GM23338 (cell line): Measurements from ENCODE around the gene ALKAL2. TPM values are rescaled to one million over a fixed set of nuclear protein-coding genes. Genes with fewer than 3 reads are reported as not detected.
"Not testable (repeated sequence)": the region's sequence is repeated elsewhere in the genome, so short reads cannot be mapped to it uniquely, and the experiment has no call there.

ENCODE experiments used
- ATAC-seq: fragments of 200-7000 bp; cut with Tn5 transposase; 3 replicates; pipeline ENCODE4 v1.9.1; 2020
- DNase-seq: peaks from one replicate; pipeline ENCODE4 v3.0.0-alpha.2; 2015; ENCODE audit warnings: low spot score
- H2AFZ ChIP-seq: fragments of 200-600 bp; sonication (generic); 2 replicates; pipeline ENCODE4 v1.8.0; 2016; ENCODE audit warnings: antibody characterized with exemption, mild to moderate bottlenecking, moderate library complexity
- H3F3A ChIP-seq: fragments of 200-600 bp; sonication (generic); replicated peaks from 2 replicates; pipeline ENCODE4 v1.8.0; 2017; ENCODE audit warnings: antibody characterized with exemption, mixed run types, low read depth
- H3K27ac ChIP-seq: fragments of 200-600 bp; sonication (generic); 2 replicates; pipeline ENCODE4 v1.6.1; 2016; ENCODE audit warnings: low read depth
- H3K27me3 ChIP-seq: fragments of 200-600 bp; sonication (generic); 2 replicates; pipeline ENCODE4 v1.8.0; 2016; ENCODE audit warnings: mild to moderate bottlenecking, mixed run types, moderate library complexity; ENCODE audit not compliant: insufficient read depth
- H3K36me3 ChIP-seq: fragments of 200-600 bp; sonication (generic); 2 replicates; pipeline ENCODE4 v1.8.0; 2016; ENCODE audit warnings: mild to moderate bottlenecking; ENCODE audit not compliant: insufficient read depth
- H3K4me1 ChIP-seq: fragments of 200-600 bp; sonication (generic); 2 replicates; pipeline ENCODE4 v1.8.0; 2016; ENCODE audit warnings: mild to moderate bottlenecking, moderate library complexity; ENCODE audit not compliant: insufficient read depth
- H3K4me2 ChIP-seq: fragments of 200-600 bp; sonication (generic); 2 replicates; pipeline ENCODE4 v1.7.1; 2017; ENCODE audit warnings: mixed run types
- H3K4me3 ChIP-seq: fragments of 200-600 bp; sonication (generic); 2 replicates; pipeline ENCODE4 v1.6.1; 2016; ENCODE audit warnings: mixed run types
- H3K79me2 ChIP-seq: fragments of 200-600 bp; sonication (generic); replicated peaks from 2 replicates; pipeline ENCODE4 v1.8.0; 2017; ENCODE audit warnings: mild to moderate bottlenecking; ENCODE audit not compliant: insufficient read depth
- H3K9me2 ChIP-seq: fragments of 200-600 bp; sonication (generic); 2 replicates; pipeline ENCODE4 v1.8.0; 2017; ENCODE audit not compliant: insufficient read depth
- H4K20me1 ChIP-seq: fragments of 200-600 bp; sonication (generic); replicated peaks from 2 replicates; pipeline ENCODE4 v1.8.0; 2017; ENCODE audit warnings: mild to moderate bottlenecking; ENCODE audit not compliant: insufficient read depth
- H3K27ac Mint-ChIP-seq: 2 replicates; pipeline ENCODE4 v1.8.0; 2020; ENCODE audit warnings: inconsistent platforms, mild to moderate bottlenecking, moderate library complexity, mixed read lengths
- H3K27me3 Mint-ChIP-seq: 3 replicates; pipeline ENCODE4 v1.8.0; 2022; ENCODE audit warnings: low read depth, mild to moderate bottlenecking, moderate library complexity, mixed read lengths, inconsistent platforms; ENCODE audit not compliant: insufficient read depth, poor library complexity
- H3K36me3 Mint-ChIP-seq: 3 replicates; pipeline ENCODE4 v1.8.0; 2021; ENCODE audit warnings: low read depth, mild to moderate bottlenecking, inconsistent platforms, moderate library complexity, mixed read lengths
- H3K4me1 Mint-ChIP-seq: 3 replicates; pipeline ENCODE4 v1.8.0; 2020; ENCODE audit warnings: mild to moderate bottlenecking, inconsistent platforms, mixed read lengths
- H3K4me3 Mint-ChIP-seq: 3 replicates; pipeline ENCODE4 v1.8.0; 2021; ENCODE audit warnings: moderate library complexity, mild to moderate bottlenecking, inconsistent platforms, mixed read lengths
- H3K9me3 Mint-ChIP-seq: 3 replicates; pipeline ENCODE4 v1.8.0; 2020; ENCODE audit warnings: moderate library complexity, mild to moderate bottlenecking, inconsistent platforms, mixed read lengths
- CTCF ChIP-seq, 2 experiments: fragments of 200-600 bp in 1 of 2; sonication (generic) in 1 of 2; conservative IDR thresholded peaks; 2 replicates each; pipeline versions ENCODE4 v1.5.1 to v1.6.1; 2016 to 2017; ENCODE audit warnings: antibody characterized with exemption in 2 of 2, low read depth in 2 of 2, mild to moderate bottlenecking in 2 of 2, moderate library complexity in 1 of 2
- EZH2 ChIP-seq: fragments of 200-600 bp; sonication (generic); IDR thresholded peaks from one replicate; pipeline ENCODE4 v1.8.0; 2017; ENCODE audit warnings: antibody characterized with exemption, mild to moderate bottlenecking, low read depth; ENCODE audit not compliant: unreplicated experiment
- EZH2phosphoT487 ChIP-seq: fragments of 200-600 bp; sonication (generic); IDR thresholded peaks from one replicate; pipeline ENCODE4 v1.8.1; 2018; ENCODE audit warnings: antibody characterized with exemption; ENCODE audit not compliant: unreplicated experiment
- ZNF114 ChIP-seq: fragments of 250-450 bp; sonication (Bioruptor Pico); IDR thresholded peaks from 2 replicates; pipeline ENCODE4 v1.5.0; 2020; ENCODE audit warnings: mild to moderate bottlenecking, moderate library complexity
- ZNF331 ChIP-seq: fragments of 250-450 bp; sonication (Bioruptor Pico); IDR thresholded peaks from 2 replicates; pipeline ENCODE4 v1.5.0; 2020; ENCODE audit warnings: low read depth, mild to moderate bottlenecking, moderate library complexity
- polyA plus RNA-seq: library from polyadenylated mRNA; unstranded; fragments of >200 nt; fragmentation: Nextera tagmentation; extraction: Ambion mirVana; gene quantifications from 2 replicates; pipeline ENCODE4 v1.2.1, GENCODE V29; 2016
- total RNA-seq: library from RNA; depleted of rRNA; stranded (reverse); fragments of >200 nt; shearing (Covaris generic); gene quantifications from 2 replicates; pipeline ENCODE4 v1.2.3, GENCODE V29; 2014
- TF ChIP-seq, protein P1 (sequence below): IDR thresholded peaks from 2 replicates; pipeline ENCODE4 v1.6.1; 2016; ENCODE audit warnings: antibody characterized with exemption
- TF ChIP-seq, protein P2 (sequence below): fragments of 250-450 bp; sonication (Bioruptor Pico); IDR thresholded peaks from 2 replicates; pipeline ENCODE4 v1.5.0; 2020; ENCODE audit warnings: mild to moderate bottlenecking, moderate library complexity

ALKAL2 gene
- total and polyA plus RNA-seq, 2 experiments from 2014 or later = 6.4 to 12.1 TPM

- H3K27ac ChIP-seq = no peak overlapping the region
These were observed 28.5 kb upstream of the ALKAL2 start for GRCh38 chr2:316381-316780.

GRCh38 chr2:315925-316324, 28.0 kb upstream of the ALKAL2 start:
- not testable (repeated sequence) for H3F3A ChIP-seq, H3K36me3 Mint-ChIP-seq, H3K36me3 ChIP-seq, H3K4me1 ChIP-seq, H3K27me3 ChIP-seq, H3K27ac ChIP-seq, H3K9me3 Mint-ChIP-seq, ATAC-seq, H3K27ac Mint-ChIP-seq, H3K9me2 ChIP-seq, H4K20me1 ChIP-seq, H3K4me2 ChIP-seq, H3K4me3 ChIP-seq, H3K4me3 Mint-ChIP-seq, H3K27me3 Mint-ChIP-seq, H3K79me2 ChIP-seq, H2AFZ ChIP-seq, DNase-seq
- H3K4me1 Mint-ChIP-seq = peaks cover 22% of the 10 kb centered on the region

More at GRCh38 chr2:316381-316780, 28.5 kb upstream of the ALKAL2 start:
- no peaks in the 10 kb centered on the region for H3K27me3 ChIP-seq
- Mint-ChIP-seq H3K4me1 (peaks cover 19% of the 10 kb centered on the region), H3K27me3 (peaks cover 2% of the 10 kb centered on the region), H3K4me3 (no peak overlapping the region), H3K27ac (no peak overlapping the region), H3K9me3 (no peaks in the 10 kb centered on the region; the same call in 1 of the 3 replicates), H3K36me3 (no peaks in the 10 kb centered on the region; the same call in 2 of the 3 replicates)
- H3K36me3 ChIP-seq = no peaks in the 10 kb centered on the region
- DNase-seq = no peak
- H3K79me2 ChIP-seq = no peaks in the 10 kb centered on the region
- H3F3A ChIP-seq = no peaks in the 10 kb centered on the region
- no peak overlapping the region for H2AFZ ChIP-seq
- H4K20me1 ChIP-seq = no peaks in the 10 kb centered on the region
- peaks cover 3% of the 10 kb centered on the region for H3K4me1 ChIP-seq
- no peak for ATAC-seq
- H3K9me2 ChIP-seq = no peaks in the 10 kb centered on the region
- H3K4me3 ChIP-seq = no peak overlapping the region
- H3K4me2 ChIP-seq = no peak overlapping the region
- TF ChIP-seq EZH2phosphoT487 (no peak), CTCF (conservative IDR thresholded peaks at IDR 0.05; ENCODE audit: low read depth in 2 of 2) (no peak), ZNF114 (CRISPR knock-in tag) (no peak), ZNF331 (CRISPR knock-in tag) (no peak), EZH2 (no peak)
- TF ChIP-seq, protein P1, sequence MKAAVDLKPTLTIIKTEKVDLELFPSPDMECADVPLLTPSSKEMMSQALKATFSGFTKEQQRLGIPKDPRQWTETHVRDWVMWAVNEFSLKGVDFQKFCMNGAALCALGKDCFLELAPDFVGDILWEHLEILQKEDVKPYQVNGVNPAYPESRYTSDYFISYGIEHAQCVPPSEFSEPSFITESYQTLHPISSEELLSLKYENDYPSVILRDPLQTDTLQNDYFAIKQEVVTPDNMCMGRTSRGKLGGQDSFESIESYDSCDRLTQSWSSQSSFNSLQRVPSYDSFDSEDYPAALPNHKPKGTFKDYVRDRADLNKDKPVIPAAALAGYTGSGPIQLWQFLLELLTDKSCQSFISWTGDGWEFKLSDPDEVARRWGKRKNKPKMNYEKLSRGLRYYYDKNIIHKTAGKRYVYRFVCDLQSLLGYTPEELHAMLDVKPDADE = no peak
- TF ChIP-seq, protein P2, sequence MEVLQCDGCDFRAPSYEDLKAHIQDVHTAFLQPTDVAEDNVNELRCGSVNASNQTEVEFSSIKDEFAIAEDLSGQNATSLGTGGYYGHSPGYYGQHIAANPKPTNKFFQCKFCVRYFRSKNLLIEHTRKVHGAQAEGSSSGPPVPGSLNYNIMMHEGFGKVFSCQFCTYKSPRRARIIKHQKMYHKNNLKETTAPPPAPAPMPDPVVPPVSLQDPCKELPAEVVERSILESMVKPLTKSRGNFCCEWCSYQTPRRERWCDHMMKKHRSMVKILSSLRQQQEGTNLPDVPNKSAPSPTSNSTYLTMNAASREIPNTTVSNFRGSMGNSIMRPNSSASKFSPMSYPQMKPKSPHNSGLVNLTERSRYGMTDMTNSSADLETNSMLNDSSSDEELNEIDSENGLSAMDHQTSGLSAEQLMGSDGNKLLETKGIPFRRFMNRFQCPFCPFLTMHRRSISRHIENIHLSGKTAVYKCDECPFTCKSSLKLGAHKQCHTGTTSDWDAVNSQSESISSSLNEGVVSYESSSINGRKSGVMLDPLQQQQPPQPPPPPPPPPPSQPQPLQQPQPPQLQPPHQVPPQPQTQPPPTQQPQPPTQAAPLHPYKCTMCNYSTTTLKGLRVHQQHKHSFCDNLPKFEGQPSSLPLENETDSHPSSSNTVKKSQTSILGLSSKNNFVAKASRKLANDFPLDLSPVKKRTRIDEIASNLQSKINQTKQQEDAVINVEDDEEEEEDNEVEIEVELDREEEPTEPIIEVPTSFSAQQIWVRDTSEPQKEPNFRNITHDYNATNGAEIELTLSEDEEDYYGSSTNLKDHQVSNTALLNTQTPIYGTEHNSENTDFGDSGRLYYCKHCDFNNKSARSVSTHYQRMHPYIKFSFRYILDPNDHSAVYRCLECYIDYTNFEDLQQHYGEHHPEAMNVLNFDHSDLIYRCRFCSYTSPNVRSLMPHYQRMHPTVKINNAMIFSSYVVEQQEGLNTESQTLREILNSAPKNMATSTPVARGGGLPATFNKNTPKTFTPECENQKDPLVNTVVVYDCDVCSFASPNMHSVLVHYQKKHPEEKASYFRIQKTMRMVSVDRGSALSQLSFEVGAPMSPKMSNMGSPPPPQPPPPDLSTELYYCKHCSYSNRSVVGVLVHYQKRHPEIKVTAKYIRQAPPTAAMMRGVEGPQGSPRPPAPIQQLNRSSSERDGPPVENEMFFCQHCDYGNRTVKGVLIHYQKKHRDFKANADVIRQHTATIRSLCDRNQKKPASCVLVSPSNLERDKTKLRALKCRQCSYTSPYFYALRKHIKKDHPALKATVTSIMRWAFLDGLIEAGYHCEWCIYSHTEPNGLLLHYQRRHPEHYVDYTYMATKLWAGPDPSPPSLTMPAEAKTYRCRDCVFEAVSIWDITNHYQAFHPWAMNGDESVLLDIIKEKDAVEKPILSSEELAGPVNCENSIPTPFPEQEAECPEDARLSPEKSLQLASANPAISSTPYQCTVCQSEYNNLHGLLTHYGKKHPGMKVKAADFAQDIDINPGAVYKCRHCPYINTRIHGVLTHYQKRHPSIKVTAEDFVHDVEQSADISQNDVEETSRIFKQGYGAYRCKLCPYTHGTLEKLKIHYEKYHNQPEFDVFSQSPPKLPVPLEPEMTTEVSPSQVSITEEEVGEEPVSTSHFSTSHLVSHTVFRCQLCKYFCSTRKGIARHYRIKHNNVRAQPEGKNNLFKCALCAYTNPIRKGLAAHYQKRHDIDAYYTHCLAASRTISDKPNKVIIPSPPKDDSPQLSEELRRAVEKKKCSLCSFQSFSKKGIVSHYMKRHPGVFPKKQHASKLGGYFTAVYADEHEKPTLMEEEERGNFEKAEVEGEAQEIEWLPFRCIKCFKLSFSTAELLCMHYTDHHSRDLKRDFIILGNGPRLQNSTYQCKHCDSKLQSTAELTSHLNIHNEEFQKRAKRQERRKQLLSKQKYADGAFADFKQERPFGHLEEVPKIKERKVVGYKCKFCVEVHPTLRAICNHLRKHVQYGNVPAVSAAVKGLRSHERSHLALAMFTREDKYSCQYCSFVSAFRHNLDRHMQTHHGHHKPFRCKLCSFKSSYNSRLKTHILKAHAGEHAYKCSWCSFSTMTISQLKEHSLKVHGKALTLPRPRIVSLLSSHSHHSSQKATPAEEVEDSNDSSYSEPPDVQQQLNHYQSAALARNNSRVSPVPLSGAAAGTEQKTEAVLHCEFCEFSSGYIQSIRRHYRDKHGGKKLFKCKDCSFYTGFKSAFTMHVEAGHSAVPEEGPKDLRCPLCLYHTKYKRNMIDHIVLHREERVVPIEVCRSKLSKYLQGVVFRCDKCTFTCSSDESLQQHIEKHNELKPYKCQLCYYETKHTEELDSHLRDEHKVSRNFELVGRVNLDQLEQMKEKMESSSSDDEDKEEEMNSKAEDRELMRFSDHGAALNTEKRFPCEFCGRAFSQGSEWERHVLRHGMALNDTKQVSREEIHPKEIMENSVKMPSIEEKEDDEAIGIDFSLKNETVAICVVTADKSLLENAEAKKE (CRISPR knock-in tag) = no peak
